Measurements from ENCODE around the gene CREBBP.

- TF ChIP-seq, protein P1, sequence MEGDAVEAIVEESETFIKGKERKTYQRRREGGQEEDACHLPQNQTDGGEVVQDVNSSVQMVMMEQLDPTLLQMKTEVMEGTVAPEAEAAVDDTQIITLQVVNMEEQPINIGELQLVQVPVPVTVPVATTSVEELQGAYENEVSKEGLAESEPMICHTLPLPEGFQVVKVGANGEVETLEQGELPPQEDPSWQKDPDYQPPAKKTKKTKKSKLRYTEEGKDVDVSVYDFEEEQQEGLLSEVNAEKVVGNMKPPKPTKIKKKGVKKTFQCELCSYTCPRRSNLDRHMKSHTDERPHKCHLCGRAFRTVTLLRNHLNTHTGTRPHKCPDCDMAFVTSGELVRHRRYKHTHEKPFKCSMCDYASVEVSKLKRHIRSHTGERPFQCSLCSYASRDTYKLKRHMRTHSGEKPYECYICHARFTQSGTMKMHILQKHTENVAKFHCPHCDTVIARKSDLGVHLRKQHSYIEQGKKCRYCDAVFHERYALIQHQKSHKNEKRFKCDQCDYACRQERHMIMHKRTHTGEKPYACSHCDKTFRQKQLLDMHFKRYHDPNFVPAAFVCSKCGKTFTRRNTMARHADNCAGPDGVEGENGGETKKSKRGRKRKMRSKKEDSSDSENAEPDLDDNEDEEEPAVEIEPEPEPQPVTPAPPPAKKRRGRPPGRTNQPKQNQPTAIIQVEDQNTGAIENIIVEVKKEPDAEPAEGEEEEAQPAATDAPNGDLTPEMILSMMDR (IDR thresholded peaks at IDR 0.05), result no peak
- no peak for TF ChIP-seq ZFX (IDR thresholded peaks at IDR 0.05; ENCODE audit: borderline replicate concordance)
Observed at GRCh38 chr16:3740934-3741333, 139.6 kb downstream of the CREBBP start.
